ENCODE results near the gene MBD6.

The MBD6 gene

GRCh38 chr12:57571926-57572762 is 49.5 kb downstream of the MBD6 start:
- FAIRE-seq (no peak), DNase-seq (ENCODE audit: low spot score) (no peak)

GRCh38 chr12:57574795-57575194 is 52.2 kb downstream of the MBD6 start:
- FAIRE-seq (no peak), DNase-seq (ENCODE audit: low spot score) (no peak)

GRCh38 chr12:57575771-57576612 is 53.4 kb downstream of the MBD6 start:
- DNase-seq (ENCODE audit: low spot score) (no peak), FAIRE-seq (no peak)

GRCh38 chr12:57576613-57577160 is 54.1 kb downstream of the MBD6 start:
- FAIRE-seq (no peak), DNase-seq (ENCODE audit: low spot score) (peak; percentile 58)

- DNase-seq (ENCODE audit: low spot score) (no peak), FAIRE-seq (no peak)
Measured at GRCh38 chr12:57577981-57578758, 55.5 kb downstream of the MBD6 start.

GRCh38 chr12:57579011-57579410 is 56.4 kb downstream of the MBD6 start:
- FAIRE-seq (no peak), DNase-seq (ENCODE audit: low spot score) (no peak)
